H1 (cell line): ENCODE results near the gene HEXIM1. TPM values are rescaled to one million over a fixed set of nuclear protein-coding genes. Genes with fewer than 3 reads are reported as not detected.

ENCODE experiments used
- CBX5 ChIP-seq: fragments of 300-800, 300-1000 bp; sonication (generic); IDR thresholded peaks from 2 replicates; pipeline ENCODE4 v1.7.1; 2016; ENCODE audit warnings: antibody characterized with exemption, low read length, low read depth
- NRF1 ChIP-seq: IDR thresholded peaks from 2 replicates; pipeline ENCODE4 v1.6.1; 2011; ENCODE audit warnings: mild to moderate bottlenecking, low read depth, low read length, improper control_type of control experiment
- RFX5 ChIP-seq: IDR thresholded peaks from 2 replicates; pipeline ENCODE4 v1.6.1; 2011; ENCODE audit warnings: low read depth, low read length, improper control_type of control experiment, borderline replicate concordance
- RNF2 ChIP-seq: fragments of 200-900, 300-1000 bp; sonication (generic); IDR thresholded peaks from 2 replicates; pipeline ENCODE4 v1.7.1; 2016; ENCODE audit warnings: borderline replicate concordance, low read depth, mild to moderate bottlenecking, antibody characterized with exemption, low read length; ENCODE audit not compliant: poor library complexity, severe bottlenecking; ENCODE audit errors: missing control alignments
- ZNF274 ChIP-seq: IDR thresholded peaks from 2 replicates; pipeline ENCODE4 v1.7.0; 2012; ENCODE audit warnings: low read length, borderline replicate concordance; ENCODE audit errors: extremely low read depth
- polyA plus RNA-seq, 7 experiments: library from polyadenylated mRNA; depleted of rRNA in 3 of 7; stranded (reverse) in 5 of 7; unstranded in 2 of 7; fragments of >200 nt in 5 of 7; fragments of 200-250 nt in 2 of 7; gene quantifications; 1 replicate in 5 of 7; 2 replicates in 1 of 7; 4 replicates in 1 of 7; pipeline versions ENCODE4 v1.2.1 to v1.2.3, GENCODE V29; 2011 to 2013; ENCODE audit warnings: missing spikeins in 2 of 7, mixed read lengths in 2 of 7
- total RNA-seq: library from RNA; stranded (reverse); fragmentation: NEBNext Ultra II Directional; extraction: Animal tissue kit (Norgen Biotek cat#: 25700); gene quantifications from 2 replicates; pipeline ENCODE4 v1.2.1, GENCODE V29; 2021

HEXIM1 gene
- total and polyA plus RNA-seq, 2 of the 8 experiments (the other 6 are each of a cell fraction or from before 2014, with no cell fraction given), result 9.1 to 38.3 TPM

DNA sequence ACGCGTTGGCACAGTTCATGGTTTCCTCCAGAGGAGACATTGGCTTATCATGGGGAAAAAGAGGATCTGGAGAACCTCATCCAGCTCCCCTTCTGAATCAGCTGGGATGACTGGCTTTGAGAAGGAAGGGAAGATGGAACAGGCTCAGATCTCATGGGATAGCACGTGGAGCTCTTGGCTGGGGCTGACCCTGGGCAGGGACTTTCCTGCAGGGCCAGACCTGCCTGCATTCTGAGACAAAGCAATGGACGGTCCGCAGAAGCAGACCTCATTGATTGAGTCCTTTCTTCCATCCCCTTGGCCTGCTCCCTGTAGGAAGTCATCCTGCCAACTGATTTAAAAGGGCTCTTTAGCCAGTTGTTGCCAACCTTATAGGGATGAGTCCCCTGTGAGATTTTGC lies 42.2 kb upstream of the HEXIM1 start (continued):
- TF ChIP-seq NRF1 (no peak), ZNF274 (no peak), CBX5 (no peak), RFX5 (no peak), RNF2 (no peak)
